Activated CD4-positive, alpha-beta T cell treated with anti-CD3 and anti-CD28 coated beads for 1 hour (primary cell): ENCODE data around the gene DSG3.
"Not testable (repeated sequence)": the region's sequence is repeated elsewhere in the genome, so short reads cannot be mapped to it uniquely, and the experiment has no call there.

Experiments
- DNase-seq: peaks from one replicate; pipeline ENCODE4 v3.0.0-alpha.2; 2020

The DSG3 gene

GRCh38 chr18:31494705-31495244 is 47.2 kb downstream of the DSG3 start:
- not testable (repeated sequence) for DNase-seq

GRCh38 chr18:31497404-31497835 is 49.9 kb downstream of the DSG3 start:
- DNase-seq: no peak

- no peak for DNase-seq
Measured at GRCh38 chr18:31497836-31498573, 50.5 kb downstream of the DSG3 start, which contains the start of gene DSG2. DSG2 (plus strand) TSS chr18:31498177; CDS start chr18:31498252, 75 bp downstream.

- DNase-seq: no peak
Measured at GRCh38 chr18:31498574-31499524, 51.3 kb downstream of the DSG3 start.

- DNase-seq: no peak
Measured at GRCh38 chr18:31500051-31500688, 52.6 kb downstream of the DSG3 start.

GRCh38 chr18:31503011-31503410 is 55.5 kb downstream of the DSG3 start:
- no peak for DNase-seq

GRCh38 chr18:31504455-31505147 is 57.1 kb downstream of the DSG3 start:
- DNase-seq: no peak

- DNase-seq: no peak
Measured at GRCh38 chr18:31505156-31505555, 57.6 kb downstream of the DSG3 start.

- DNase-seq: no peak
Measured at GRCh38 chr18:31506024-31506742, 58.6 kb downstream of the DSG3 start.

- not testable (repeated sequence) for DNase-seq
Measured at GRCh38 chr18:31507124-31507523, 59.6 kb downstream of the DSG3 start.

GRCh38 chr18:31508781-31509180 is 61.2 kb downstream of the DSG3 start:
- DNase-seq: no peak

- no peak for DNase-seq
Measured at GRCh38 chr18:31509571-31509970, 62.0 kb downstream of the DSG3 start.

- DNase-seq: no peak
Measured at GRCh38 chr18:31510319-31510718, 62.8 kb downstream of the DSG3 start.

GRCh38 chr18:31511098-31511497 is 63.6 kb downstream of the DSG3 start:
- DNase-seq: no peak

- DNase-seq: no peak
Measured at GRCh38 chr18:31512203-31512764, 64.7 kb downstream of the DSG3 start.

GRCh38 chr18:31513189-31513935 is 65.8 kb downstream of the DSG3 start:
- no peak for DNase-seq

- DNase-seq: no peak
Measured at GRCh38 chr18:31516437-31516836, 68.9 kb downstream of the DSG3 start.

GRCh38 chr18:31526374-31526773 is 78.8 kb downstream of the DSG3 start:
- DNase-seq: no peak
